HL-60 (cell line): Measurements from ENCODE around the gene ZFAND5.

Source experiments
- GABPA ChIP-seq: IDR thresholded peaks from 2 replicates; pipeline ENCODE4 v1.6.1; 2012; ENCODE audit warnings: low read depth
- POLR2AphosphoS5 ChIP-seq: IDR thresholded peaks from 2 replicates; pipeline ENCODE4 v1.6.1; 2012; ENCODE audit warnings: low read depth
- SPI1 ChIP-seq: IDR thresholded peaks from 2 replicates; pipeline ENCODE4 v1.6.1; 2012; ENCODE audit warnings: low read depth, mild to moderate bottlenecking, borderline replicate concordance
- TF ChIP-seq, protein P1 (sequence below): IDR thresholded peaks from one replicate; pipeline ENCODE4 v1.5.1; 2011; ENCODE audit warnings: low read length, control low read depth, inconsistent platforms; ENCODE audit not compliant: insufficient read depth
- TF ChIP-seq, protein P2 (sequence below): IDR thresholded peaks from 2 replicates; pipeline ENCODE4 v1.6.1; 2012; ENCODE audit warnings: low read depth; ENCODE audit not compliant: insufficient replicate concordance

DNA sequence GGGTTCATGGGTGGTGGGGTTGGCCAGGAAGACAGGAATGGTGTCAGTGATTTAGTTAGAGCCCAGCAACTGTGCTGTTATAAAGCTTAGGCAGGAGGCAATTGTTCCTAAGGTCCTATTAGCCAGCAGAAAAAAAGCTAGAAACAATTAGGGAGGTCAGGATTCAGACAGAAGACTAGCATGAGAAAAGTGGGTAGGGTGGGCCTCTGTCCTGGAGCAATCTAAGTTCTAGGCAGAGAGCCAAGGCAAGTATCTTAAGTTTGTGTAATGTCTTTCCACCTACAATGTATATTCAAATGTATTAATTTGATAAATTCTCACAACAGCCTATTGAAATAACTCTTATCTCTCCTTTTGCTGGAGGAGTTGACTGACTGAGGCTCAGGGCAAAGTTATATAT lies 6.1 kb upstream of the ZFAND5 start:
- TF ChIP-seq, protein P1, sequence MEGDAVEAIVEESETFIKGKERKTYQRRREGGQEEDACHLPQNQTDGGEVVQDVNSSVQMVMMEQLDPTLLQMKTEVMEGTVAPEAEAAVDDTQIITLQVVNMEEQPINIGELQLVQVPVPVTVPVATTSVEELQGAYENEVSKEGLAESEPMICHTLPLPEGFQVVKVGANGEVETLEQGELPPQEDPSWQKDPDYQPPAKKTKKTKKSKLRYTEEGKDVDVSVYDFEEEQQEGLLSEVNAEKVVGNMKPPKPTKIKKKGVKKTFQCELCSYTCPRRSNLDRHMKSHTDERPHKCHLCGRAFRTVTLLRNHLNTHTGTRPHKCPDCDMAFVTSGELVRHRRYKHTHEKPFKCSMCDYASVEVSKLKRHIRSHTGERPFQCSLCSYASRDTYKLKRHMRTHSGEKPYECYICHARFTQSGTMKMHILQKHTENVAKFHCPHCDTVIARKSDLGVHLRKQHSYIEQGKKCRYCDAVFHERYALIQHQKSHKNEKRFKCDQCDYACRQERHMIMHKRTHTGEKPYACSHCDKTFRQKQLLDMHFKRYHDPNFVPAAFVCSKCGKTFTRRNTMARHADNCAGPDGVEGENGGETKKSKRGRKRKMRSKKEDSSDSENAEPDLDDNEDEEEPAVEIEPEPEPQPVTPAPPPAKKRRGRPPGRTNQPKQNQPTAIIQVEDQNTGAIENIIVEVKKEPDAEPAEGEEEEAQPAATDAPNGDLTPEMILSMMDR = no peak
- no peak for TF ChIP-seq POLR2AphosphoS5
- no peak for TF ChIP-seq SPI1
- TF ChIP-seq, protein P2, sequence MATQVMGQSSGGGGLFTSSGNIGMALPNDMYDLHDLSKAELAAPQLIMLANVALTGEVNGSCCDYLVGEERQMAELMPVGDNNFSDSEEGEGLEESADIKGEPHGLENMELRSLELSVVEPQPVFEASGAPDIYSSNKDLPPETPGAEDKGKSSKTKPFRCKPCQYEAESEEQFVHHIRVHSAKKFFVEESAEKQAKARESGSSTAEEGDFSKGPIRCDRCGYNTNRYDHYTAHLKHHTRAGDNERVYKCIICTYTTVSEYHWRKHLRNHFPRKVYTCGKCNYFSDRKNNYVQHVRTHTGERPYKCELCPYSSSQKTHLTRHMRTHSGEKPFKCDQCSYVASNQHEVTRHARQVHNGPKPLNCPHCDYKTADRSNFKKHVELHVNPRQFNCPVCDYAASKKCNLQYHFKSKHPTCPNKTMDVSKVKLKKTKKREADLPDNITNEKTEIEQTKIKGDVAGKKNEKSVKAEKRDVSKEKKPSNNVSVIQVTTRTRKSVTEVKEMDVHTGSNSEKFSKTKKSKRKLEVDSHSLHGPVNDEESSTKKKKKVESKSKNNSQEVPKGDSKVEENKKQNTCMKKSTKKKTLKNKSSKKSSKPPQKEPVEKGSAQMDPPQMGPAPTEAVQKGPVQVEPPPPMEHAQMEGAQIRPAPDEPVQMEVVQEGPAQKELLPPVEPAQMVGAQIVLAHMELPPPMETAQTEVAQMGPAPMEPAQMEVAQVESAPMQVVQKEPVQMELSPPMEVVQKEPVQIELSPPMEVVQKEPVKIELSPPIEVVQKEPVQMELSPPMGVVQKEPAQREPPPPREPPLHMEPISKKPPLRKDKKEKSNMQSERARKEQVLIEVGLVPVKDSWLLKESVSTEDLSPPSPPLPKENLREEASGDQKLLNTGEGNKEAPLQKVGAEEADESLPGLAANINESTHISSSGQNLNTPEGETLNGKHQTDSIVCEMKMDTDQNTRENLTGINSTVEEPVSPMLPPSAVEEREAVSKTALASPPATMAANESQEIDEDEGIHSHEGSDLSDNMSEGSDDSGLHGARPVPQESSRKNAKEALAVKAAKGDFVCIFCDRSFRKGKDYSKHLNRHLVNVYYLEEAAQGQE = no peak
- TF ChIP-seq GABPA = no peak
